Mononuclear cell (primary cell): ENCODE data around the gene C16orf89. TPM values are rescaled to one million over a fixed set of nuclear protein-coding genes. Genes with fewer than 3 reads are reported as not detected.

ENCODE experiments used
- H3K27me3 ChIP-seq: 2 replicates; pipeline ENCODE4 v1.6.0; 2011; ENCODE audit warnings: low read length, control low read depth; ENCODE audit not compliant: insufficient read depth
- H3K4me1 ChIP-seq: 2 replicates; pipeline ENCODE4 v1.5.1; 2011; ENCODE audit warnings: mild to moderate bottlenecking, low read length, control low read depth; ENCODE audit not compliant: insufficient read depth
- H3K4me3 ChIP-seq: 2 replicates; pipeline ENCODE4 v1.5.1; 2011; ENCODE audit warnings: mild to moderate bottlenecking, low read length, moderate library complexity
- H3K9me3 ChIP-seq: 2 replicates; pipeline ENCODE4 v1.5.1; 2011; ENCODE audit warnings: low read depth, mild to moderate bottlenecking, control low read depth, low read length
- total RNA-seq: library from RNA; depleted of rRNA; stranded (reverse); fragments of >200 nt; gene quantifications from one replicate; pipeline ENCODE4 v1.2.3, GENCODE V29; 2012

Gene C16orf89
- total RNA-seq, 1 donor, result not detected

DNA sequence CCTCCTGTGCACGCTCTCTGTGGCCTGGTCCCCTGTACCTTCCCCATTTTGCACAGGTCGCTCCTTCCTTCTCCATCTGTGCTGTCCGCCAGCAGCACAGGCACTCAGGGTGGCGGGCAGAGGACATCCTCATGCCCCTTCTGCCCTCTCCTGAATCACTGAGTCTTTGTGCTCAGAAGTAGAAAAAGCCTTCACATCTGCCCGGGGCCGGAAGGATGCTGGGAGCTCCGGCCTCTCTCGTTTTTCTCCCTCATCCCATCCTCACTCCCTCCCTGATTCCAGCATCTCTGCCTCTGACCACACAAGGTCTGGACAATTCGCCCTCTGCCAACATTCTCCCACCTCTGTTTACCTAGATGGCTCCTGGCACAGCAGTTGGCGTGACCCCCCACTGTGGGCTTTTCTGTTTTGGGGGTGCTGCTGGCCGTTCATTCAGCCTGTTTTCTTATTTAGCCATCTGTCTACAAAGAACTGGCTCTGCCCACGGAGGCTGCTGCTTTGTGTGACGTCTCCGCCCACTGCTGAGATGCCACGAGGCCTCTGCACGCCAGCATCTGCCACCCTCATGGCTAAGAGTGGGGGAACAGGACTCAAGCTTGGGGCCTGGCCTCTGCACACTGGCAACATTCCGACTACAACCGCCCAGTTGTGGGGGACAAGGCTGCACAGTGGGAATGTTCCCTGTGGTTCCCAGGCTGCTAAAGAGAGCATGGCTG is 70.9 kb downstream of the C16orf89 start:
- Histone ChIP-seq H3K4me1 (no peaks in the 10 kb centered on the region), H3K27me3 (peaks cover 6% of the 10 kb centered on the region), H3K9me3 (no peaks in the 10 kb centered on the region), H3K4me3 (no peak overlapping the region)

Other genes with a start within 250 kb of the C16orf89 start
- 49.7 TPM for gene GLYR1, start 218.7 kb downstream of the C16orf89 start, total RNA-seq
- 47.1 TPM for gene UBN1, start 218.5 kb downstream of the C16orf89 start, total RNA-seq
- gene PPL, start 128.8 kb downstream of the C16orf89 start, total RNA-seq, result not detected
- 1.6 TPM for gene SEC14L5, start 107.6 kb downstream of the C16orf89 start, total RNA-seq
- gene NAGPA, start 32.0 kb downstream of the C16orf89 start, total RNA-seq, result 29.6 TPM
- gene ALG1, start 5.9 kb upstream of the C16orf89 start, total RNA-seq, result 5.0 TPM
- gene EEF2KMT, start 31.8 kb upstream of the C16orf89 start, total RNA-seq, result 1.8 TPM